Prostate gland (tissue), 2 donors: ENCODE data around the gene PLCG2.

ENCODE experiments used
- POLR2AphosphoS5 ChIP-seq: sonication (generic); formaldehyde crosslinking; IDR thresholded peaks from one replicate; pipeline ENCODE4 v1.6.1; 2017; ENCODE audit warnings: antibody characterized with exemption
- TF ChIP-seq, protein P1 (sequence below), 4 experiments: fragments of 200-600 bp in 2 of 4; fragments of 450-650 bp in 2 of 4; sonication (generic) in 2 of 4; IDR thresholded peaks; 1 replicate in 3 of 4; 2 replicates in 1 of 4; pipeline ENCODE4 v1.5.1; 2016 to 2019; ENCODE audit warnings: antibody characterized with exemption in 4 of 4, mild to moderate bottlenecking in 2 of 4, moderate library complexity in 2 of 4

DNA sequence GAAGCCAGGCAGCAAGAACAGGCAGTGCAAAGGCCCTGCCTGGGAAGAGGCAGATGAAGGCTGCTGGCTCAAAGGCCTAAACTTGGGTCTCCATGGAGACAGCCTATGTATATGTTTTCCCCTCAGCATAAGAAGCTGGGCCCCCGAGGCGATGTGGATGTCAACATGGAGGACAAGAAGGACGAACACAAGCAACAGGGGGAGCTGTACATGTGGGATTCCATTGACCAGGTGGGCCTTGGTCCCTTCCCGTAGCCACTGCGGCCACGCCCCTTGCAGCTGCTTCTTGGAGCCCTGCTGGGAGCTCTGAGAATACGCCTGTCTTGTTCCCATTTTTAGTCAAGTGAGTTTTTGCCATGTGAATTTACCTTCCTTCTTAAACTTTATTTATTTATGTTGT is 126.2 kb downstream of the PLCG2 start:
- TF ChIP-seq, protein P1, sequence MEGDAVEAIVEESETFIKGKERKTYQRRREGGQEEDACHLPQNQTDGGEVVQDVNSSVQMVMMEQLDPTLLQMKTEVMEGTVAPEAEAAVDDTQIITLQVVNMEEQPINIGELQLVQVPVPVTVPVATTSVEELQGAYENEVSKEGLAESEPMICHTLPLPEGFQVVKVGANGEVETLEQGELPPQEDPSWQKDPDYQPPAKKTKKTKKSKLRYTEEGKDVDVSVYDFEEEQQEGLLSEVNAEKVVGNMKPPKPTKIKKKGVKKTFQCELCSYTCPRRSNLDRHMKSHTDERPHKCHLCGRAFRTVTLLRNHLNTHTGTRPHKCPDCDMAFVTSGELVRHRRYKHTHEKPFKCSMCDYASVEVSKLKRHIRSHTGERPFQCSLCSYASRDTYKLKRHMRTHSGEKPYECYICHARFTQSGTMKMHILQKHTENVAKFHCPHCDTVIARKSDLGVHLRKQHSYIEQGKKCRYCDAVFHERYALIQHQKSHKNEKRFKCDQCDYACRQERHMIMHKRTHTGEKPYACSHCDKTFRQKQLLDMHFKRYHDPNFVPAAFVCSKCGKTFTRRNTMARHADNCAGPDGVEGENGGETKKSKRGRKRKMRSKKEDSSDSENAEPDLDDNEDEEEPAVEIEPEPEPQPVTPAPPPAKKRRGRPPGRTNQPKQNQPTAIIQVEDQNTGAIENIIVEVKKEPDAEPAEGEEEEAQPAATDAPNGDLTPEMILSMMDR (IDR thresholded peaks at IDR 0.05) = no peak
- TF ChIP-seq POLR2AphosphoS5 = no peak
